HG02840 (cell line): Measurements from ENCODE around the gene NOL3.

Experiments
- ATAC-seq: cut with Tn5 transposase; IDR thresholded peaks from one replicate; pipeline ENCODE4 v1.9.1; 2021; ENCODE audit warnings: mild to moderate bottlenecking, moderate library complexity, moderate number of reproducible peaks; ENCODE audit not compliant: unreplicated experiment, low FRiP score

The NOL3 gene

GRCh38 chr16:67169011-67169451 lies 1.3 kb upstream of the NOL3 start:
- ATAC-seq, result no peak

GRCh38 chr16:67169642-67170167 lies 633 bp upstream of the NOL3 start:
- ATAC-seq, result no peak

GRCh38 chr16:67170949-67171649 lies 761 bp downstream of the NOL3 start:
- ATAC-seq, result no peak

- ATAC-seq, result no peak
Measured at GRCh38 chr16:67173323-67173722, 3.0 kb downstream of the NOL3 start.

GRCh38 chr16:67173808-67174705 lies 3.7 kb downstream of the NOL3 start:
- ATAC-seq, result no peak

GRCh38 chr16:67174706-67175231 lies 4.4 kb downstream of the NOL3 start:
- ATAC-seq, result no peak

GRCh38 chr16:67176662-67177061 lies 6.3 kb downstream of the NOL3 start:
- ATAC-seq, result no peak

GRCh38 chr16:67177743-67178699 lies 7.7 kb downstream of the NOL3 start:
- no peak for ATAC-seq

- no peak for ATAC-seq
Measured at GRCh38 chr16:67179421-67180080, 9.2 kb downstream of the NOL3 start.

GRCh38 chr16:67180166-67180565 lies 9.8 kb downstream of the NOL3 start:
- no peak for ATAC-seq

GRCh38 chr16:67181346-67181745 lies 11.0 kb downstream of the NOL3 start:
- ATAC-seq, result no peak

- no peak for ATAC-seq
Measured at GRCh38 chr16:67182288-67182687, 11.9 kb downstream of the NOL3 start.

- ATAC-seq, result peak; percentile 3
Measured at GRCh38 chr16:67183284-67183626, 12.9 kb downstream of the NOL3 start.

- ATAC-seq, result peak; percentile 92
Measured at GRCh38 chr16:67183627-67184452, 13.5 kb downstream of the NOL3 start, which contains the start of gene MATCAP1. MATCAP1 (minus strand) TSS chr16:67183963; CDS start chr16:67180610, 3,353 bp downstream.

GRCh38 chr16:67184453-67184994 lies 14.2 kb downstream of the NOL3 start:
- peak; percentile 3 for ATAC-seq

GRCh38 chr16:67184995-67185650 lies 14.8 kb downstream of the NOL3 start:
- no peak for ATAC-seq

GRCh38 chr16:67185651-67186134 lies 15.4 kb downstream of the NOL3 start:
- ATAC-seq, result no peak

GRCh38 chr16:67186550-67186950 lies 16.2 kb downstream of the NOL3 start:
- no peak for ATAC-seq
